Inferior parietal cortex (tissue), 1 donor: ENCODE data around the gene GTPBP3.
A peak's percentile ranks its signal among the peaks of the same experiment; 100 is the strongest.
"Not testable (repeated sequence)": the region's sequence is repeated elsewhere in the genome, so short reads cannot be mapped to it uniquely, and the experiment has no call there.

Experiments
- DNase-seq: peaks from one replicate; pipeline ENCODE4 v3.0.0-alpha.2; 2016; ENCODE audit errors: extremely low spot score

The GTPBP3 gene, protein sequence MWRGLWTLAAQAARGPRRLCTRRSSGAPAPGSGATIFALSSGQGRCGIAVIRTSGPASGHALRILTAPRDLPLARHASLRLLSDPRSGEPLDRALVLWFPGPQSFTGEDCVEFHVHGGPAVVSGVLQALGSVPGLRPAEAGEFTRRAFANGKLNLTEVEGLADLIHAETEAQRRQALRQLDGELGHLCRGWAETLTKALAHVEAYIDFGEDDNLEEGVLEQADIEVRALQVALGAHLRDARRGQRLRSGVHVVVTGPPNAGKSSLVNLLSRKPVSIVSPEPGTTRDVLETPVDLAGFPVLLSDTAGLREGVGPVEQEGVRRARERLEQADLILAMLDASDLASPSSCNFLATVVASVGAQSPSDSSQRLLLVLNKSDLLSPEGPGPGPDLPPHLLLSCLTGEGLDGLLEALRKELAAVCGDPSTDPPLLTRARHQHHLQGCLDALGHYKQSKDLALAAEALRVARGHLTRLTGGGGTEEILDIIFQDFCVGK

DNA sequence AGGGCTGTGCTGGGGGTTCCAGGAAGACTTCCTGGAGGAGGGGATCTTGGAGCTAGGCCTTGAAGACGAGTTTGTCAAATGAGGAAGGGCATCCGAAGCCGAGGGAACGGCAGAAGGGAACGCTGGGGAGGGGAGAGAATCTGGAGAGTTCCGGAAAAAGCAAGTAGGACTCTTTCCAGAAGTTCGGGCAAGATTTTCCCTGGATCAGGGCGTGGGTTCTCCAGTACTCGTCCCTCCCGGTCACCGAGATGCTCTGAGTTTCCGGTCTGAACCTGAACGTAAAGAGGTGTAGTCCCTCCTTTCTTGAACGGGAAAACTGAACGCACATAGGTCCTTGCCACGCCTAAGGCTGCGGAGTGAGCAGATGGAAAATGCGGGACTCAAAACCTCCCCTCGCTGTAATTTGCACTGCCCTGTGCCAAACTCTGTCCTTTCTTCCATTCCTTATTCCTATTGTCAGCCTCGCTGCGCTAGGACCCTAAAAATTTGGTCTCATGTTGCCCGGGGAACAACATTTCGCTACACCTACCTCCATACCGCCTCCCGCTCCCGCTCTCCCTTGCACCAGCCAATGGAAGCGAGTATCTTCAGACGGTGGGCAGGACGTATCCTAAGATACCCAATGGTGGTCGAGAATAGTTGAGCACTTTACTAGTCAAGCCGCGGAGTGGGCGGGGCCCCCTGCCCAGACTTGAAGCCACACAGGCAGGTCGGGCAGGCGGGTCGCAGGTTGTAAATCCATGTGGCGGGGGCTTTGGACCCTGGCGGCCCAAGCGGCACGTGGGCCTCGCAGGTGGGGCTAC, at the start of gene GTPBP3:
Gene GTPBP3 (plus strand): TSS at position 682 of the 803 bp plus-strand sequence. CDS start 59 bp downstream, at position 741.
- DNase-seq, result peak; percentile 99

DNA sequence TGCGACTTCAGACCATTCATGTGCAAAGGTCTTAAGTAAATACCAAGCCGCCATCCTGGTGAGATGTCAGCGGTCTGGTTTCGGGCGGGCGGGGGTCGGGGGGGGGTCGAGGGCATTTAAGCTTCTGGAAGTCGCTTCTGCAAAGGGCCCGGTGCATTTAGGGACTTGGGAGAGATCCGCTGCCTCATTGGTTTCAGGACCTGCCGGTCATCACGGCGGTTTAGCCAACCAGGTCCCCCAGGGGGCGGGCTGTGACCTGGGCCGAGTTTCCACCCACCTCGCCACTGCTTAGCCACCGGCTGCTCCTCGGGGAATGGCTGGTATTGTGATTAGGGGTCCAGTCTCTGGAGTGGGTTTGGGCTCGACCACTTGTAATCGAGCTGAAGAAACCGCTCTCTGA, 47.9 kb upstream of the GTPBP3 start:
- peak; percentile 36 for DNase-seq

DNA sequence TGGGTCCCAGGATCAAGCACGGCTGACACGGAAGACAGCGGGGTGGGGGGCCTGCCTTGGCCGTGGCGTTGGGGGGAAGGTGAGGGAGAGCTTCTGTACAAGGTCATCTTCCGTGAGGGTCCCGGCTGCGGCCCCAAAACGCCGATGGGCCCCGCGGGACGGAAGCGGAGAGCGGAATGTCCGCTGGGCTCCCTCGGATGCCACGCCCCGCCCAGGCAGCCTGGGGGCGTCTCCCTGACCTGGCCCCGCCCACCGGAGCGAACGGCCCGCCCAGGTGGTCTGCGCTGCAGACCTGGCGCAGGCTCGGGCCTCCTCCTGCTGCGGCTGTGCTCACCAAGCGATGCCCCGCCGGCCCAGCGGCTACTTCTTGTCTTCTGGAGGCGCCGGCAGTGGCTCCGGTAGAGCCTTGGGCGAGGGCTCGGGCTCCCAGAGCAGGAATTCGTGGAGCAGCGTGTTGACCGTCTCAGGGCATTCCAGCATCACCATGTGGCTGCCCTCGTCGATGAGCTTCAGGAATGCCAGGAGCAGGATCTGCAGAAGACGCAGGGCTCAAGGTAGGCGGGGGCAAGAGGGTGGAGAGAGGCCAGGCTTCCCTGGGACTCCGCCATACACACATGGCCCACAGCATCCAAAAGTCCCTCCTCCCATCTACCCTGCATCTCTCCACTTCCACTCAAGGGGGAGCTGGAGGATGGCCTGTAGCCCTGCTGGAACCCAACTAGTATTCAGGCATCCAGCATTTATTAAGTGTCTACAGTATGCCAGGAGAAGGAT, 44.9 kb upstream of the GTPBP3 start:
- peak; percentile 72 for DNase-seq

DNA sequence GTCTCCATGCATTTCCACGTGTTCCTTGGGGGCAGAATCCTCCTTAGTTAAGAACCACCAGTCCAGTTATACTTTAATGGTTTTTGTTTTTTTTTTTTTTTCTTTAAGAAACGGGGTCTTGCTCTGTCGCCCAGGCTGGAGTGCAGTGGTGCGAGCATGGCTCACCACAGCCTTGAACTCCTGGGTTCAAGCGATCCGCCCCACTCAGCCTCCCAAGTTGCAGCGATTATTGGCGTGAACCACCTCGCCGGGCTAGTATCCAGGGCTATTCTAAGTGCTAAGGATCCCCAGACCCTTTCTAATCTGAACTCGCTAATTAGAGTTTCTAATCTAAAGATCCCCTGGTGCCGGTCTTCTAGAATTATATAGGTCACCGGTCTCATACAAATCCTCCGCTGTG, 43.7 kb upstream of the GTPBP3 start:
- no peak for DNase-seq

DNA sequence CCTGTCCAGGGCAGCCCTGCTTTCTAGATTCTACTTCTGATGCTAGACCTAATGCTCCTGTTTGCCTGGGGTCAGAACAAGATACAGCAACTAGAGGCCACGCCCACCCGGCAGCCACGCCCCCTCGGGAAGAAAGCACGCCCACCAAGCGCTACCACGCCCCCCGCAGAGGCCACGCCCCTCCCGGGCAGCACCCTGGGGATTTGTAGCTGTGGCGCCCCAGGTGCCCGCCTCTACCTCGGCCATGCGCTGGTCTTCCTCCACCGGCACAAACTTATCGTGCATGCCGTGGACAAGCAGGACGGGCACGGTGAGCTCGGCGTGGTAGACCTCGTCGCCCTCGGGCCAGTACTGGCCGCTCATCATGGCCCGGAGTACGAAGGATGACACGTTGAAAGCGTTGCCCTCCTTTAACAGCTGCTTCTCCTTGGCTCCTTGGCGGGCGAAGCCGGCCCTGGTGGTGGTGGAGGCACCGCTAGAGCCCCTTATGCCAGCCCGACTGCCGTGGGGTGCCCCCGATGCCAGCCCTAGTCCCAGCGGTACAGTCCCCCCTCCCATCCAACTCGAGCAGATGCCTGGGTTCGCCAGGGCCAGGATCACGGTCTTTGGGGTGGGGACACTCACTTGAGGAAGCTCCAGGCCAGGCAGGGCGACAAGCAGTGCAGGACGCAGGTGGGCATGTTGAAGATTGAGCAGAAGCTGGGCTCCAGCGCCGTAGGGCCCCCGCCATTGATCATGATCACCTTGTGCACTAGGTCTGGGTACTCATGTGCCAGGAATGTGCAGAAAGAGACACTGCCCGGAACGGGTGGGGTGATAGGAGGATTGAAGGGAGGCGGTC, 43.1 kb upstream of the GTPBP3 start:
- no peak for DNase-seq

DNA sequence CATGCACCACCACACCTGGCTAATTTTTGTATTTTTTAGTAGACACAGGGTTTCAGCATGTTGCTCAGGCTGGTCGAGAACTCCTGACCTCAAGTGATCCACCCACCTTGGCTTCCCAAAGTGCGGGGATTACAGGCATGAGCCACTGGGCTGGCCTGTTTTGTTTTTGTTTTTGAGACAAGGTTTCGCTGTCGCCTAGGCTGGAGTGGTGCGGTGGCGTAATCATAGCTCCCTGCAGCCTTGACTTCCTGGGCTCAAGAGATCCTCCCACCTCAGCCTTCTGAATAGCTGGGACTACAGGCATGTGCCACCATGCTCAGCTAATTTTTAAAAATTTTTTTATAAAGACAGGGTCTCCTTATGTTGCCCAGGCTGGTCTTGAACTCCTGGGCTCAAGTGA, 41.8 kb upstream of the GTPBP3 start:
- DNase-seq, result not testable (repeated sequence)

DNA sequence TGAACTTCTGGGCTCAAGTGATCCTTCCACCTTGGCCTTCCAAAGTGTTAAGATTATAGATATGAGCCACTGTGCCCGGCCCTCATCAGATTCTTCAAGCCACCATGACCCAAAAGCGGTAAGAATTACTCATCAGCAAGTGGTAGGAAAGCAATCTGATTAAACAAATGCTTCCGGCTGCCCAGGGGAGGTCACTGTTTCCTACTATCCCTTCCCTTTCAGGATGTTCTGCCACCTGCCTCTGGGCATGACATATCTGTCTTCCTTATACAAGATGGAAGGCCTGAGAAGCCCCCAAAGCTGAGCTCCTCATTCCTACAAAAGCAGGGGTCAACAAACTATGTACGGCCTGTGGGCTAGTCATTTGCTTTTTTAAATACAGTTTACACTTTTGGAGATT, 41.1 kb upstream of the GTPBP3 start:
- no peak for DNase-seq

DNA sequence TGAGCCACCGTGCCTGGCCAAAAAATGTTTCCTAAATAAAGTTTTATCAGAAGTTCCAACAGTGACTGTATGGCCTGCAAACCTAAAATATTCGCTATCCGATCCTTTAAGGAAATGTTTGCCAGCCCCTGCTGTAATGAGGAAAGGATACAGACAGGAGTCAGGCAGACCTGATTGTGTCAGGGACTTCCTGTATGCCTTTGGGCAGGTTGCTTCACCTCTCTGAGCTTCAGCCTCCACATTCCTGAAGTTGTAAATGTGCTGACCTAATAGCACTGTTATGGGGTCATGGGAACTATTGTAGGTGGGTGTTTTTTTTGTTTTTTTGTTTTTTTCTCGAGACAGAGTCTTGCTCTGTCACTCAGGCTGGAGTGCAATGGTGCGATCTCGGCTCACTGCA, 40.4 kb upstream of the GTPBP3 start:
- no peak for DNase-seq

DNA sequence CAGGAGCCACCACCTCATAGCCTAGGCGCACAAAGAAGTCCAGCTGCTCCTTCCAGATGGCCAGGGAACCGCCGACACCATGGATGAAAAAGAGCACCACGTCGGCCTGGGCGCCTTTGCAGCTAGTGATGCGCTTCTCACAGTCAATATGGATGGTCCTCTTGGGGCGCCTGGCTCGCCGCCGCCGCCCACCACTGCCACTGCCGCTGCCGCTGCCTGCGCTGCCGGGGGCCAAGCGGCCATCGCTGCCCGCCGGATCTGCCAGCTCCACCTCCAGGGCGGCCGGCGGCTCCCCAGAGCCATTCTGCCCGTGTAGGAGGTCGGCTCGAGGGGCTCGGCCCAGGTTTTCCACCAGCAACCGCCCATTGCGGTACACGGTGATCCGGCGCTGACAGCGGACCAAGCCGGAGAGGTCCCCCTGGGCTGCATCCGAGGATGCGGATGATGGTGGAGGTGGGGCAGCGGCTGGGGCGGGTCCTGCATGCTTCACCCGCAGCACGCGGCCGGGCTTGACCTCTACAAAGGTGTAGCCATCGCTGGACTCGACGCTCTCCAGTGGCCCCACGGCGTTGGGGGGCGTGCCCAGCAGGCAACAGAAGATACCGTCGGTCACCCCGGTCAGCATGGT, 36.2 kb upstream of the GTPBP3 start:
- no peak for DNase-seq

DNA sequence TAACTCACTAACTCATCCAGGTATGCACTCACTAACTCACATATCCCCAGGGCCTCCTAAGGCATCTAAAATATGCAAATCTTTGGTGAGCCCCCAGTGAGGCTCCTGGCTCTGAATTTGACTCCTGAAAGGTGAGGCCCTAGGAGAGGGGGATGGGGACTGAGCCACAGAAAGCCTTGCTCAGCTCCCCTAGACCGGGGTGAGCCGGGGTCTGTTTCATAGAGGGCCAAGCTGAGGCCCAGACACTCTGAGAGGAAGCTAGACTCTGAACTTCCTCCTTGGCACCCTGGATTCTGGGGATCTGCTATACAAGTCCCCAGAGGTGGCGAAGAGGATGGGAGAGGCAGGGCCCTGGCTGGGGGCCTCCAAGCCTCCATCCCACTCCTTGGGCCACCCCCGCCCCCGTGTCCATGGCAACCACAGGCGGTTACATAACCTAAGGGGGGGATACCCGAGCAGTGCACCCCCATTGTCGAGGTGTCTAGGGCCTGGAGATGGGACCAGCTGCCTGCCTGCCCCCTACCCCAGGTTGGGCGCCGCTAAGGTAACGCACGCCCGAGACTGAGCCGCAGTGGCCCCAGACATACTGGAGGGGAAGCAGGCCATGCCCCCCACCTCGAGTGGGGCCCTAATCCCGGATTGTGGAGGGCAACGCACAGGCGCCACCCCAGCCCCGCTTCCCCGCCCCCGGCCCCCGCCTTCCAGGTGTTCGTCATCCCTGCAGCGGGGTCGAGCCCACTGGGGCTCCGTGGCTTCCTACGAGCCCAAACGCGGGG, 34.8 kb upstream of the GTPBP3 start:
- no peak for DNase-seq

DNA sequence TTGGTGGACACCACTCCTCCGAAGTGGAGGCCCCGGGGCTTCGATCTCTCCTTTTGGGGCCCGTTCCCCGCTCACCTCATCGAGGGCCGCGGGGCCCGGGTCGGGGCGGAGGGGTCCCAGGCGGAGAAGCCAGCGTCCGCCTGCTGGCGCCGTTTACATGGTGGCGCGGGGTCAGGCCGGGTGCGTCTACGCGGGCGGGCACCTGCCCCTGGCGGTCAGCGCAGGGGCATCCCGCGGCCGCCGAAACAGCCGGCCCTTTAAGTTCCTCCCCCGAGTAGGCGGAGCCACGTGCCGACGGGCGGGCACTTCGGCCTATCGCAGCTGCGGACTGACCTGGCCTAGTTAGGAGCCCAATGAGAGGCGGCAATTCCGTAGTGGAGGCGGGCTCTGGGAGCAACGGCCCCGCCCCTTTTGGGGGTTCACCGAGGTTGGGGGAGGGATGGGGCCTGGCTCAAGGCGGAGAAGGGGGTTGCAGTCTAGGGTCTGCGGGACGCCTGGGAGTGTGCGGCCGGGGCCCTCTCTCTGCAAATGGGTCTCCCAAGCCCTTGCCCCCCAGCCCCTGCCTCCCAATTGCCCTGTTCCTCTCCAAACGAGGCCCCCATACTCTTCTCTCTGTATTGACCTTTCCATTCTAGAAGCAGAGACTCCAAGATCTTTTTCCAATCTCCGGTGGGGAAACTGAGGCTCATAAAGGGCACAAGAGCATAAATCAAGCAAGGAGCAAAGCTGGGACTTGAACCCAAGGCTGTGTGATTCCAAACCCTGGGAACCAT, 34.0 kb upstream of the GTPBP3 start, which contains the start of gene ABHD8:
Gene ABHD8 (minus strand): TSS at position 259 of the 773 bp plus-strand sequence. CDS start 1,809 bp downstream, outside the sequence.
- peak; percentile 91 for DNase-seq

DNA sequence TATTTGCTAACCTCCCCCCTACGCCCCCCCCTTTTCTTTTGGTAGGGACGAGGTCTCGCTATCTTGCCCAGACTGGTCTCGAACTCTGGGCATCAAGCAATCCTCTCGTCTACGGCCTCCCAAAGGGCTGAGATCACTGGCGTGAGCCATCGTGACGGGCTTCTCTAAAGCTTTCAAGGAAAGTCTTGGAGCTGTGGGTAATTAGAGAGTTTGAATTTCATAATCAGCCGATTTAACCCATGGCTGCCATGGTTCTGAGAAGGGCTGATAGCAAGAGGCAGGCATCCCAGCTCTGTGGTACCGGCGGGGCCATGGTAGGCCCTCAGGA, 33.4 kb upstream of the GTPBP3 start:
- DNase-seq, result no peak

DNA sequence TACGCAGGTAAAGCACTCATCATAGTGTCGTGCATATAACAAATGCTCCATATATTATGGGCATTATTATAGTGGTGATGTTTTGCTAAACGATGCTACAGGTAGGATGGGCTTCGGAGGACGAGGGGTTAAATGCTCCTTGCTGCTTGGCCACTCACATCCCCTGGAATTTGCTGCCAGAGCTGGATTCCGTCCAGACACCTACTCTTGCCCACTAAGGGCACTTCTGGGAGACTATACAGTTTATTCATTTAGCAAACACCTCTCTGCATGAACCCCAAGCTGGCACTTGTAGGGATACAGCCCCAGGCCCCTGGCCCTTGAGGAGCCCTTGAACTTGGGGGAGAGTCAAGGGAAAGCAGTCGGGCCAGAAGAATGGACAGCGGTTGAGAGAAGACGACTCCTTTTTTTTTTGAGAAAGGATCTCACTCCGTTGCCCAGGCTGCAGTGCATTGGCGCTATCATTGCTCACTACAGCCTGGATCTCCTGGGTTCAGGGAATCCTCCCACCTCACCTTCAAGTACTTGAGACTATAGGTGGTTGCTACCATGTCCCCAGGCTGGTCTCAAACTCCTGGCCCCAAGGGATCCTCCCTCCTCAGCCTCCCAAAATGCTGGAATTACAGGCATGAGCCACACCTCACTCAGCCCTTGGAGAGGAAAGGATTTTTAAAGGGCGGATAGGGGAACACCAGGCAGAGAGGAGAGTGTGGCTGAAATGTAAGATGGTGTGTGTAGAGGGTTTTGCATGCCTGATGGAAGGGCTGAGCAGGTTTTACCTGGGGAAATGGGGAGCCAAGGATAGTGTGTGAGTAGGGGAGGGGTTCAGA, 32.8 kb upstream of the GTPBP3 start:
- no peak for DNase-seq

DNA sequence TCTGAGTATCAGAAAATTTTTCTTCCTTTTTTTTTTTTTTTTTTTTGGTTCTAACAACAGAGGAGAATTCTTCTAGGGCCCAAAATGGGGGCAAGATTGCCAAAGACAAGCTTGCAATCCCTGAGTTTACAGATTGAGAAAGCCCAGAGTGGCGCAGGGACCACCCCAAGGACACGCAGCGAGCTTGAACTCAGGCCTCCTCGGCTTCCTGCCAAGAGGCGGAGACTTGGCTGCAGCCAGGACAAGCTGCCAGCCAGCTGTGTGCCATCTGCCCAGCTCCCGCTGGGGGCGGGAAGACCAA, 32.2 kb upstream of the GTPBP3 start:
- DNase-seq, result no peak

DNA sequence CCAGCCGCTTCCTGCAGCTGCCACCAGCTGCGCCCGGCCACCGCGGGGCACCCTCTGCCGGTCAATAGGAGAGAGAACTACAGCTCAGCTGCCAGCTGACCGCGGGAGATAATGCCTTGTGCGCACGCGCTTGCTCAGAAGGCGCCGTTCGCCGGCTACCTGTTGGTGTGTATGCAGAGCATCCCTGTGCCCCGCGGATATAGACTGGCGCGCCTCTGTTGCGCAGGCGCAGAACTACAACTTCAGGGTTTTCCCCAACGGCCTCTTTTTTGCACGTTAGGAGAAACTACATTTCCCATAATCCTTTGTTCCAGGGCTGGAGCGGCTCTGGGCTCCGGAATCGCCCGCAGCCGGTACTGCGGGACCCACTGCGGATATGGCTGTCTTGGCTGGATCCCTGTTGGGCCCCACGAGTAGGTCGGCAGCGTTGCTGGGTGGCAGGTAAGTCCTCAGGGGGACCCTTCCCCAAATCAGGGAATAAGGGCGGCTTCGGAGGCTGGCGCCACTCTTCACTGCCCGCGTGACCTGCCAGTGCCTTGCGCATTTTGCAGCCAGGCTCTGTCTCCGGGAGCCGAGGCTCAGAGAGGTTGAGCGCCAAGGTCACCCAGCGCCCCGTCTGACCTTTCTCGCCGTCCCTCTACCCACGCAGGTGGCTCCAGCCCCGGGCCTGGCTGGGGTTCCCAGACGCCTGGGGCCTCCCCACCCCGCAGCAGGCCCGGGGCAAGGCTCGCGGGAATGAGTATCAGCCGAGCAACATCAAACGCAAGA, 31.7 kb upstream of the GTPBP3 start, which contains the start of gene MRPL34:
Gene MRPL34 (plus strand): TSS at position 356 of the 768 bp plus-strand sequence. CDS start 21 bp downstream, at position 377.
- DNase-seq, result peak; percentile 98

DNA sequence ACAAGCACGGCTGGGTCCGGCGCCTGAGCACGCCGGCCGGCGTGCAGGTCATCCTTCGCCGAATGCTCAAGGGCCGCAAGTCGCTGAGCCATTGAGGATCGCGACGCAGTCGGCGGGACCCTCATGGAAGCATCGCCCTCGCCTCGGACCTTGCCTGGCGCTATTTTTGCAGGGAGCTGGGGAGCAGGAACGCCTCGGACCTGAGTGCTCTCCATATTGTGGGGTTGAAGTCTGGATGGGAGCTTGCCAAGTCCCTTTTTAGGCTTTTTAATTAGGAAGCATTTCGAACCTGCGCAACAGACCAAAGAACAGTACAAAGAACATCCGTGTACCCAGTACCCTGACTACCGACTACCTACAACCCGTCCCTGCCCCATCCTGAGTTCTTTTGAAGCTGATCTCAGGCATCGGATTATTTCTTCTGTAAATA, 31.1 kb upstream of the GTPBP3 start:
- DNase-seq, result no peak

DNA sequence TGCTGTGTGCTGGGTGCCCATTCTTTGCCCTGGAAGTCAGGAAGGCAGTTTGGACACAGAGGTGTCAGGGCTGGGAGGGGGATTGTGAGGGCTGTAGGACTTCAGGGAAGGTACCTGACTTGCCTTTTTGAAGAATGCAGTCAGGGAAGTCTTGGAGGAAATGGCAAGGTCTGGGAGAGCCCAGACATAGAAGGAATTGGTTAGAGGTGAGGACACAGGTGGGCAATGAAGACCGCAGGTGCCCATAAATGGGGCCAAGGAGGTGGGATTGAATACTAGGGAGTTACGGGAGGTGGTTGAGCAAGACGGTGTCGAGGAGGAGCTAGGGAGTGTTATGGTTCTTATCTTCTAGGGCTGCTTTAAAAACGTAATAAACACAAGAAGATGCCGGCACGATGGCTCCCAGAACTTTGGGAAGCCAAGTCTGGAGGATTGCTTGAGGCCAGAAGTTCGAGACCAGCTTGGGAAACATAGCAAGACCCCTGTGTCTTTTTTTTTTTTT, 29.4 kb upstream of the GTPBP3 start:
- DNase-seq, result no peak
